Measurements from ENCODE around the gene INTS6.

INTS6 gene

DNA sequence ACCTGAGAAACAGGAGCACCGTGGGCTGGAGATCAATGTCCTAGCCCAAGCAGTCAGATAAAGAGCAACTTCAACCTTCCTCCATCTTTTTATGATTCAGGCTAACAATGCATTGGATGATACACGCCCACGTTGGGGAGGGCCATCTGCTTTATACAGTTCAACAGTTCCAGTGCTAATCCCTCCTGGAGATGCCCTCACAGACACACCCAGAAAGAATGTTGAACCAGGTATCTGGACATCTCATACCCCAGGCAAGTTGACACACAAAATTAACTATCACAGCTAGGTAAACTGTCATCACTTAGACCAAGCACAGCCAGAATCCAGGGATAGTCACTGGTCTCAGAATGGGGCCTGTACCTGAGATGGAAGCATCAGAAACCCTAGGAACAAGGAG is 134.0 kb downstream of the INTS6 start:
- no peak for DNase-seq (ENCODE audit: low read depth)

GRCh38 chr13:51318015-51318414 is 134.8 kb downstream of the INTS6 start:
- no peak for DNase-seq (ENCODE audit: low read depth)

- DNase-seq (ENCODE audit: low read depth), result no peak
These were observed 135.6 kb downstream of the INTS6 start for GRCh38 chr13:51317262-51317661.

- DNase-seq (ENCODE audit: low read depth), result no peak
These were observed 139.2 kb downstream of the INTS6 start for GRCh38 chr13:51313619-51314018.

GRCh38 chr13:51311957-51312520 is 140.8 kb downstream of the INTS6 start:
- no peak for DNase-seq (ENCODE audit: low read depth)
